IMR-90 (cell line): ENCODE results near the gene ABI3. TPM values are rescaled to one million over a fixed set of nuclear protein-coding genes. Genes with fewer than 3 reads are reported as not detected.
A peak's percentile ranks its signal among the peaks of the same experiment; 100 is the strongest.

Experiments used
- ATAC-seq: fragments of 200-7000 bp; cut with Tn5 transposase; 2 replicates; pipeline ENCODE4 v1.9.1; 2020; ENCODE audit warnings: low read depth, mild to moderate bottlenecking, moderate library complexity
- BruUV-seq: library from RNA; stranded (reverse); fragments of 400-500 nt; replicated peaks from 2 replicates; lab custom pipeline; 2021; lab: Mats Ljungman, UMichigan
- CTCF ChIA-PET: fragments of 300-600 bp; formaldehyde crosslinking; extraction: SDS; loops from one replicate; lab custom pipeline; 2021; ENCODE audit warnings: antibody characterized with exemption; lab: Yijun Ruan, JAX
- POLR2A ChIA-PET: fragments of 300-600 bp; sonication (Branson Sonifier 250); formaldehyde crosslinking; loops from one replicate; lab custom pipeline; 2022; ENCODE audit warnings: antibody characterized with exemption; ENCODE audit not compliant: unreplicated experiment; lab: Charles Lee
- DNase-seq: peaks from one replicate; pipeline ENCODE4 v3.0.0; 2013
- H2AFZ ChIP-seq: replicated peaks from 2 replicates; pipeline ENCODE3; 2013; ENCODE audit warnings: low read length, mild to moderate bottlenecking; ENCODE audit not compliant: poor library complexity
- H2AK5ac ChIP-seq: 2 replicates; pipeline ENCODE4 v1.6.1; 2013; ENCODE audit warnings: low read depth, low read length, inconsistent platforms
- H2AK9ac ChIP-seq: replicated peaks from 2 replicates; pipeline ENCODE3; 2013; ENCODE audit warnings: mild to moderate bottlenecking, low read depth, low read length, moderate library complexity; ENCODE audit not compliant: poor library complexity
- H2BK120ac ChIP-seq: 2 replicates; pipeline ENCODE4 v1.6.1; 2013; ENCODE audit warnings: low read depth, low read length, inconsistent platforms
- H2BK15ac ChIP-seq: 3 replicates; pipeline ENCODE4 v1.6.1; 2013; ENCODE audit warnings: low read depth, low read length, inconsistent platforms
- H2BK20ac ChIP-seq: 2 replicates; pipeline ENCODE4 v1.6.1; 2013; ENCODE audit warnings: low read depth, mild to moderate bottlenecking, inconsistent platforms, low read length, moderate library complexity
- H2BK5ac ChIP-seq: 2 replicates; pipeline ENCODE4 v1.6.1; 2013; ENCODE audit warnings: mild to moderate bottlenecking, low read depth, low read length, inconsistent platforms; ENCODE audit not compliant: poor library complexity, severe bottlenecking
- H3K14ac ChIP-seq: replicated peaks from 2 replicates; pipeline ENCODE4 v1.6.1; 2013; ENCODE audit warnings: low read depth, low read length, inconsistent platforms
- H3K18ac ChIP-seq: 2 replicates; pipeline ENCODE4 v1.6.1; 2013; ENCODE audit warnings: low read depth, low read length, control low read depth
- H3K23ac ChIP-seq: 2 replicates; pipeline ENCODE4 v1.6.1; 2013; ENCODE audit warnings: low read depth, low read length, inconsistent platforms
- H3K27ac ChIP-seq: 2 replicates; pipeline ENCODE4 v1.5.1; 2013; ENCODE audit warnings: mild to moderate bottlenecking, control low read depth, low read length; ENCODE audit not compliant: insufficient read depth
- H3K27me3 ChIP-seq: 2 replicates; pipeline ENCODE4 v1.6.1; 2013; ENCODE audit warnings: low read length; ENCODE audit not compliant: control insufficient read depth, insufficient read depth
- H3K36me3 ChIP-seq: 2 replicates; pipeline ENCODE4 v1.6.1; 2013; ENCODE audit warnings: low read length, mixed read lengths; ENCODE audit not compliant: control insufficient read depth, insufficient read depth
- H3K4ac ChIP-seq: 2 replicates; pipeline ENCODE4 v1.6.1; 2013; ENCODE audit warnings: low read depth, low read length, inconsistent platforms
- H3K4me1 ChIP-seq: 2 replicates; pipeline ENCODE4 v1.6.1; 2013; ENCODE audit warnings: low read length, mixed read lengths; ENCODE audit not compliant: control insufficient read depth, insufficient read depth
- H3K4me2 ChIP-seq: 2 replicates; pipeline ENCODE4 v1.6.1; 2013; ENCODE audit warnings: low read depth, mild to moderate bottlenecking, control low read depth, low read length, moderate library complexity
- H3K4me3 ChIP-seq: 2 replicates; pipeline ENCODE4 v1.5.1; 2013; ENCODE audit warnings: low read depth, mild to moderate bottlenecking, control low read depth, low read length, moderate library complexity; ENCODE audit not compliant: insufficient read depth
- H3K56ac ChIP-seq: 2 replicates; pipeline ENCODE4 v1.6.1; 2013; ENCODE audit warnings: low read length, inconsistent platforms; ENCODE audit not compliant: insufficient read depth; ENCODE audit errors: extremely low read depth
- H3K79me1 ChIP-seq, 2 experiments: 2 replicates each; pipeline ENCODE4 v1.6.1; 2013; ENCODE audit warnings: low read length in 2 of 2, inconsistent platforms in 1 of 2, low read depth in 1 of 2
- H3K9ac ChIP-seq: 2 replicates; pipeline ENCODE4 v1.6.1; 2013; ENCODE audit warnings: low read depth, low read length, control low read depth
- H3K9me1 ChIP-seq: 2 replicates; pipeline ENCODE4 v1.6.1; 2013; ENCODE audit warnings: low read length, inconsistent platforms; ENCODE audit not compliant: insufficient read depth
- H3K9me3 ChIP-seq: 2 replicates; pipeline ENCODE4 v1.6.1; 2013; ENCODE audit warnings: low read length; ENCODE audit not compliant: control insufficient read depth, insufficient read depth
- H4K20me1 ChIP-seq: 2 replicates; pipeline ENCODE4 v1.6.1; 2013; ENCODE audit warnings: low read length, inconsistent platforms; ENCODE audit not compliant: insufficient read depth
- H4K5ac ChIP-seq: 2 replicates; pipeline ENCODE4 v1.6.1; 2013; ENCODE audit warnings: mild to moderate bottlenecking, low read depth, low read length, control low read depth
- H4K8ac ChIP-seq, 2 experiments: 2 replicates each; pipeline ENCODE4 v1.6.1; 2013; ENCODE audit warnings: low read depth in 2 of 2, low read length in 2 of 2, control low read depth in 1 of 2, inconsistent platforms in 1 of 2
- H4K91ac ChIP-seq: 2 replicates; pipeline ENCODE4 v1.6.1; 2013; ENCODE audit warnings: low read depth, low read length, inconsistent platforms; ENCODE audit not compliant: insufficient read depth
- BHLHE40 ChIP-seq: fragments of 150-350 bp; IDR thresholded peaks from 2 replicates; pipeline ENCODE4 v1.6.1; 2016; ENCODE audit warnings: mild to moderate bottlenecking, low read depth, low read length
- CEBPB ChIP-seq: IDR thresholded peaks from 2 replicates; pipeline ENCODE4 v1.6.1; 2012; ENCODE audit warnings: low read depth, low read length, improper control_type of control experiment
- CHD1 ChIP-seq: IDR thresholded peaks from 2 replicates; pipeline ENCODE4 v1.6.1; 2012; ENCODE audit warnings: low read depth, low read length, improper control_type of control experiment
- CTCF ChIP-seq: conservative IDR thresholded peaks from 2 replicates; pipeline ENCODE4 v1.5.1; 2012; ENCODE audit warnings: mild to moderate bottlenecking, low read depth, low read length, improper control_type of control experiment
- FOS ChIP-seq: fragments of 150-350 bp; IDR thresholded peaks from 2 replicates; pipeline ENCODE4 v1.6.1; 2016; ENCODE audit warnings: low read depth, low read length
- MAFK ChIP-seq: IDR thresholded peaks from 2 replicates; pipeline ENCODE4 v1.6.1; 2012; ENCODE audit warnings: low read depth, low read length, improper control_type of control experiment
- MAZ ChIP-seq: IDR thresholded peaks from 2 replicates; pipeline ENCODE4 v1.6.1; 2012; ENCODE audit warnings: low read depth, mild to moderate bottlenecking, low read length, improper control_type of control experiment, moderate library complexity, borderline replicate concordance
- MXI1 ChIP-seq: IDR thresholded peaks from 2 replicates; pipeline ENCODE4 v1.6.1; 2012; ENCODE audit warnings: low read depth, mild to moderate bottlenecking, low read length, moderate library complexity, borderline replicate concordance
- NFE2L2 ChIP-seq: fragments of 150-350 bp; IDR thresholded peaks from 2 replicates; pipeline ENCODE4 v1.6.1; 2016; ENCODE audit warnings: low read depth, mild to moderate bottlenecking, low read length
- POLR2A ChIP-seq: IDR thresholded peaks from 2 replicates; pipeline ENCODE4 v1.6.1; 2012; ENCODE audit warnings: mild to moderate bottlenecking, low read depth, low read length
- RAD21 ChIP-seq: IDR thresholded peaks from 2 replicates; pipeline ENCODE4 v1.6.1; 2012; ENCODE audit warnings: low read length, improper control_type of control experiment
- RCOR1 ChIP-seq: IDR thresholded peaks from 2 replicates; pipeline ENCODE4 v1.6.1; 2012; ENCODE audit warnings: mild to moderate bottlenecking, low read length, improper control_type of control experiment; ENCODE audit not compliant: insufficient replicate concordance
- RFX5 ChIP-seq: IDR thresholded peaks from 2 replicates; pipeline ENCODE4 v1.8.0; 2012; ENCODE audit warnings: low read depth, mild to moderate bottlenecking, low read length, moderate library complexity
- SMC3 ChIP-seq: fragments of 150-350 bp; IDR thresholded peaks from 2 replicates; pipeline ENCODE4 v1.6.1; 2016; ENCODE audit warnings: low read depth, mild to moderate bottlenecking, antibody characterized with exemption, low read length, moderate library complexity
- USF2 ChIP-seq: fragments of 150-350 bp; IDR thresholded peaks from 2 replicates; pipeline ENCODE4 v1.6.1; 2017; ENCODE audit warnings: mild to moderate bottlenecking, antibody characterized with exemption, low read length, low read depth
- WGBS, 2 experiments: methylation state at CpG; one replicate each; pipeline versions ENCODE4 v1.1.5 to v1.1.7; 2013; ENCODE audit warnings: missing lambda C conversion rate in 2 of 2; ENCODE audit not compliant: insufficient read length in 1 of 2; ENCODE audit errors: extremely low coverage in 2 of 2; 5-methylcytosine and 5-hydroxymethylcytosine counted together
- dilution Hi-C: fragments of 300-500 bp; cut with HindIII; formaldehyde crosslinking; loops from one replicate; pipeline ENCODE4 v1.14.3; 2018; ENCODE audit warnings: low sequenced_read_pairs; ENCODE audit not compliant: unreplicated experiment
- in situ Hi-C: fragments of 300-500 bp; cut with MboI; formaldehyde crosslinking; loops from 3 replicates; pipeline ENCODE4 v1.14.3; 2019; ENCODE audit warnings: low sequenced_read_pairs, inconsistent platforms, mixed read lengths
- intact Hi-C: fragments of 100-400 bp; cut with micrococcal nuclease; formaldehyde crosslinking; loops from 2 replicates; pipeline ENCODE4 v1.10.0; 2022
- polyA plus RNA-seq, 3 experiments: library from polyadenylated mRNA; depleted of rRNA; stranded (reverse); fragments of >200 nt; gene quantifications; 2 replicates each; pipeline ENCODE4 v1.2.3, GENCODE V29; 2012; ENCODE audit warnings: low replicate concordance in 1 of 3
- total RNA-seq: library from RNA; depleted of rRNA; stranded (reverse); fragments of >200 nt; gene quantifications from 2 replicates; pipeline ENCODE4 v1.2.3, GENCODE V29; 2012
- TF ChIP-seq, protein P1 (sequence below): fragments of 150-350 bp; IDR thresholded peaks from 2 replicates; pipeline ENCODE4 v1.6.1; 2016; ENCODE audit warnings: low read depth, mild to moderate bottlenecking, low read length, moderate library complexity, borderline replicate concordance

Gene ABI3
- total and polyA plus RNA-seq, 2 of the 4 experiments (the other 2 are of a cell fraction) = 1.1 to 1.2 TPM

DNA sequence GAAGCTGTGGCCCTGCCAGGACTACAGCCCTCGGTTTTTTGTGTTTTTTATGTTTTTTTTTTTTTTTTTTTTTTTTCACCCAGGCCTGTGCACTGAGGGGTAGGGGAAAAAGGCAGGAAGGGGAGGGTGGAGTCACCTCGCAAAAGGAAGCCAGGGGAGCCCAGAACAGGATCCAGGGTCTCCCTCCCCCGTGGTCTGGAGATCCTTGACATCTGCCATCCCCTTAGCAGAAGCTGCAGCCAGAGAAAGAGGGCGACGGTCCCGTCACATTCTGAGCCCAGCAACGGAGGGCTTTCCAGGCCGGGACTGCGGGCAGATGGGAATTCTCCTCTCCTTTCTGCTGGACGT lies 49.1 kb downstream of the ABI3 start:
- Histone ChIP-seq H2AK5ac (peak overlapping the region; percentile 0; the same call in 1 of the 2 replicates), H3K4me1 (peaks cover 2% of the 10 kb centered on the region; the same call in 1 of the 2 replicates), H2AFZ (peak overlapping the region; percentile 96), H2BK15ac (peak overlapping the region; percentile 1; the same call in 1 of the 3 replicates), H2BK120ac (peak overlapping the region; percentile 28; the same call in 1 of the 2 replicates), H3K9me3 (no peaks in the 10 kb centered on the region), H3K4me3 (peak overlapping the region; percentile 46), H3K18ac (peak overlapping the region; percentile 2; the same call in 1 of the 2 replicates), H3K9me1 (no peaks in the 10 kb centered on the region), H3K79me1 (no peaks in the 10 kb centered on the region), H2BK5ac (peak overlapping the region; percentile 5), H3K14ac (0 out of 2 replicates have a peak overlapping the region, but pooled peaks have one; percentile 39), H4K5ac (peak overlapping the region; percentile 8), H3K4me2 (peak overlapping the region; percentile 48), H3K36me3 (no peaks in the 10 kb centered on the region), H4K20me1 (no peaks in the 10 kb centered on the region), H4K91ac (peak overlapping the region; percentile 45), H3K27me3 (peaks cover 3% of the 10 kb centered on the region; the same call in 1 of the 2 replicates), H2AK9ac (peak overlapping the region; percentile 67), H3K27ac (no peak overlapping the region; the same call in 1 of the 2 replicates), H3K9ac (peak overlapping the region; percentile 5; the same call in 1 of the 2 replicates), H3K4ac (peak overlapping the region; percentile 62), H3K23ac (peak overlapping the region; percentile 57; the same call in 1 of the 2 replicates), H3K56ac (peak overlapping the region; percentile 22; the same call in 1 of the 2 replicates), H4K8ac (peak overlapping the region; percentile 48 to 78), H2BK20ac (no peak overlapping the region)
- ChIA-PET POLR2A (interaction anchor here (0.6 kb wide), 3 partner anchors 61 to 536 kb away, joined by 3 to 16 read pairs (median 8); no protein-coding TSS in a partner anchor), CTCF (no interaction called here)
- intact Hi-C loops (no loop called here), dilution Hi-C loops (no loop called here), in situ Hi-C loops (no loop called here)
- ATAC-seq (no peak), DNase-seq (no peak)
- no CpG with 5 or more reads among the region's 10 CpGs for WGBS, 2 experiments
- TF ChIP-seq SMC3 = no peak
- no peak for TF ChIP-seq CEBPB
- no peak for TF ChIP-seq BHLHE40
- no peak for TF ChIP-seq MXI1
- no peak for TF ChIP-seq POLR2A
- TF ChIP-seq CTCF = no peak
- no peak for TF ChIP-seq USF2
- no peak for TF ChIP-seq RFX5
- TF ChIP-seq MAFK = no peak
- no peak for TF ChIP-seq MAZ
- TF ChIP-seq RAD21 = no peak
- no peak for TF ChIP-seq FOS
- no peak for TF ChIP-seq CHD1
- TF ChIP-seq, protein P1, sequence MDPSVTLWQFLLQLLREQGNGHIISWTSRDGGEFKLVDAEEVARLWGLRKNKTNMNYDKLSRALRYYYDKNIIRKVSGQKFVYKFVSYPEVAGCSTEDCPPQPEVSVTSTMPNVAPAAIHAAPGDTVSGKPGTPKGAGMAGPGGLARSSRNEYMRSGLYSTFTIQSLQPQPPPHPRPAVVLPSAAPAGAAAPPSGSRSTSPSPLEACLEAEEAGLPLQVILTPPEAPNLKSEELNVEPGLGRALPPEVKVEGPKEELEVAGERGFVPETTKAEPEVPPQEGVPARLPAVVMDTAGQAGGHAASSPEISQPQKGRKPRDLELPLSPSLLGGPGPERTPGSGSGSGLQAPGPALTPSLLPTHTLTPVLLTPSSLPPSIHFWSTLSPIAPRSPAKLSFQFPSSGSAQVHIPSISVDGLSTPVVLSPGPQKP = no peak
- TF ChIP-seq NFE2L2 = no peak
- TF ChIP-seq RCOR1 = no peak
- BruUV-seq = no TSS peak
